Heart left ventricle (tissue), 13 donors: ENCODE data around the gene COPS8.

ENCODE experiments used
- CTCF ChIP-seq, 12 donors: fragments of 200-600 bp; sonication (generic) in 4 of 12; IDR thresholded peaks; one replicate each; pipeline versions ENCODE4 v1.5.0 to v1.8.0; 2018 to 2022; ENCODE audit warnings: antibody characterized with exemption in 12 of 12, mild to moderate bottlenecking in 5 of 12
- POLR2A ChIP-seq, 2 donors: fragments of 450-650 bp; IDR thresholded peaks; one replicate each; pipeline ENCODE4 v1.6.1; 2017; ENCODE audit warnings: antibody characterized with exemption in 2 of 2, mild to moderate bottlenecking in 2 of 2, moderate library complexity in 2 of 2
- donor health status: ischemic (EF 13 %, LVEDD 7.1; RV severe dilation, severe dysfunction).
- donor health status: DM: no; HTN: yes; CAD: no.
- donor health status: DM: no; HTN: no; CAD: no.
- donor health status: ischemic (EF 25% LVEDD 6.9; RV normal size, moderate dysfunction).
- donor health status: ischemic (EF 25% LVEDD 5.7; RV mildly dilated, moderate dysfunction).
- donor health status: ischemic (EF 35%, LVEDD 5.7; RV mildly dilated, moderate dysfunction).
- donor health status: nonischemic (EF 11% LVEDD 7.7; RV severe dilation, severe dysfunction).
- donor health status: DM: yes; HTN: yes; CAD: no.
- donor health status: PGD.
- donor health status: ischemic (EF 29% LVEDD 5.4; RV normal size, mild dysfunction).
- donor health status: nonischemic (EF 23%, LVEDD 6.1; RV moderate dilation, normal function).

GRCh38 chr2:237083026-237083425 is 2.7 kb upstream of the COPS8 start:
- TF ChIP-seq CTCF (IDR thresholded peaks at IDR 0.05) (no peak), POLR2A (IDR thresholded peaks at IDR 0.05) (no peak)
